SU-DHL-6 (cell line): ENCODE results near the gene USP31.

Experiments
- H2AFZ ChIP-seq: fragments of 200-600 bp; sonication (generic); 2 replicates; pipeline ENCODE4 v1.6.1; 2014; ENCODE audit warnings: low read depth, mild to moderate bottlenecking, moderate library complexity, mixed read lengths, antibody characterized with exemption, low read length; ENCODE audit not compliant: severe bottlenecking
- H3F3A ChIP-seq: fragments of 200-600 bp; shearing (Covaris generic); 2 replicates; pipeline ENCODE4 v1.6.0; 2016; ENCODE audit warnings: antibody characterized with exemption, mild to moderate bottlenecking; ENCODE audit not compliant: insufficient read depth
- H3K27ac ChIP-seq: fragments of 200-600 bp; sonication (generic); 2 replicates; pipeline ENCODE4 v1.5.1; 2016; ENCODE audit warnings: low read depth, mild to moderate bottlenecking, low read length, moderate library complexity, mixed read lengths
- H3K27me3 ChIP-seq: fragments of 200-600 bp; sonication (generic), shearing (Covaris generic); 2 replicates; pipeline ENCODE4 v1.6.0; 2014; ENCODE audit warnings: mild to moderate bottlenecking, low read length
- H3K36me3 ChIP-seq: fragments of 200-600 bp; sonication (generic); 2 replicates; pipeline ENCODE4 v1.6.1; 2014; ENCODE audit warnings: mild to moderate bottlenecking, low read length, mixed read lengths
- H3K4me2 ChIP-seq: fragments of 300-600, 200-600 bp; shearing (Covaris generic), sonication (generic); 2 replicates; pipeline ENCODE4 v1.6.0; 2014; ENCODE audit warnings: low read length, low read depth, mild to moderate bottlenecking; ENCODE audit not compliant: poor library complexity, severe bottlenecking
- H3K4me3 ChIP-seq: fragments of 200-600 bp; sonication (generic); 2 replicates; pipeline ENCODE4 v1.5.1; 2014; ENCODE audit warnings: antibody characterized with exemption, low read length, mild to moderate bottlenecking, mixed read lengths; ENCODE audit not compliant: insufficient read depth, poor library complexity, severe bottlenecking
- H3K79me2 ChIP-seq: fragments of 200-600 bp; sonication (generic); 2 replicates; pipeline ENCODE4 v1.6.1; 2014; ENCODE audit warnings: mild to moderate bottlenecking, low read length, moderate library complexity; ENCODE audit not compliant: insufficient read depth
- H3K9ac ChIP-seq: fragments of 200-600 bp; sonication (generic); 2 replicates; pipeline ENCODE4 v1.7.0; 2014; ENCODE audit warnings: mild to moderate bottlenecking, low read length
- H3K9me2 ChIP-seq: fragments of 200-600 bp; sonication (generic); replicated peaks from 2 replicates; pipeline ENCODE4 v1.6.1; 2014; ENCODE audit warnings: low read length; ENCODE audit not compliant: insufficient read depth
- H3K9me3 ChIP-seq: fragments of 200-600 bp; sonication (generic); 2 replicates; pipeline ENCODE4 v1.6.1; 2014; ENCODE audit warnings: low read length, mixed read lengths; ENCODE audit not compliant: insufficient read depth
- H4K20me1 ChIP-seq: fragments of 200-600 bp; sonication (generic); 2 replicates; pipeline ENCODE4 v1.6.1; 2014; ENCODE audit warnings: low read depth, mild to moderate bottlenecking, antibody characterized with exemption, low read length, moderate library complexity, mixed read lengths
- CTCF ChIP-seq: fragments of 200-600 bp; sonication (generic); IDR thresholded peaks from one replicate; pipeline ENCODE4 v1.5.1; 2017; ENCODE audit warnings: antibody characterized with exemption, mild to moderate bottlenecking, low read length, moderate library complexity; ENCODE audit not compliant: insufficient read depth, poor library complexity, severe bottlenecking
- EZH2phosphoT487 ChIP-seq: fragments of 200-600 bp; sonication (generic), shearing (Covaris generic); conservative IDR thresholded peaks from 2 replicates; pipeline ENCODE4 v1.6.1; 2018; ENCODE audit warnings: mild to moderate bottlenecking, antibody characterized with exemption, low read length, moderate library complexity, mixed read lengths

The USP31 gene

GRCh38 chr16:23186171-23186570 lies 36.9 kb upstream of the USP31 start:
- Histone ChIP-seq H3K9ac (no peak overlapping the region), H3K4me3 (no peak overlapping the region), H3K9me3 (no peaks in the 10 kb centered on the region), H3K9me2 (no peaks in the 10 kb centered on the region), H3K27ac (no peak overlapping the region), H4K20me1 (no peaks in the 10 kb centered on the region), H3K79me2 (no peaks in the 10 kb centered on the region), H3K4me2 (no peak overlapping the region), H3K27me3 (no peaks in the 10 kb centered on the region), H3K36me3 (no peaks in the 10 kb centered on the region), H3F3A (peaks cover 8% of the 10 kb centered on the region; the same call in 1 of the 2 replicates), H2AFZ (no peak overlapping the region)
- TF ChIP-seq CTCF, result no peak
- no peak for TF ChIP-seq EZH2phosphoT487

- H3K27ac ChIP-seq, result no peak overlapping the region
- H3K79me2 ChIP-seq, result no peaks in the 10 kb centered on the region
- no peaks in the 10 kb centered on the region for H3K36me3 ChIP-seq
- no peaks in the 10 kb centered on the region for H3K27me3 ChIP-seq
- no peaks in the 10 kb centered on the region for H3K9me2 ChIP-seq
- TF ChIP-seq EZH2phosphoT487, result no peak
- no peak for TF ChIP-seq CTCF
- no peak overlapping the region for H3K4me2 ChIP-seq
- H3K9ac ChIP-seq, result no peak overlapping the region
- H2AFZ ChIP-seq, result no peak overlapping the region
- H3F3A ChIP-seq, result peaks cover 8% of the 10 kb centered on the region; the same call in 1 of the 2 replicates
- no peak overlapping the region for H3K4me3 ChIP-seq
- no peaks in the 10 kb centered on the region for H3K9me3 ChIP-seq
- H4K20me1 ChIP-seq, result no peaks in the 10 kb centered on the region
These were observed 36.4 kb upstream of the USP31 start for GRCh38 chr16:23185656-23186055.

GRCh38 chr16:23183543-23183862 lies 34.3 kb upstream of the USP31 start:
- H4K20me1 ChIP-seq, result no peaks in the 10 kb centered on the region
- H3K27me3 ChIP-seq, result no peaks in the 10 kb centered on the region
- H3K9me2 ChIP-seq, result no peaks in the 10 kb centered on the region
- H3F3A ChIP-seq, result peaks cover 8% of the 10 kb centered on the region; the same call in 1 of the 2 replicates
- H3K36me3 ChIP-seq, result no peaks in the 10 kb centered on the region
- peak overlapping the region; percentile 42 for H3K4me2 ChIP-seq
- TF ChIP-seq EZH2phosphoT487 (no peak), CTCF (no peak)
- no peak overlapping the region for H3K4me3 ChIP-seq
- H3K79me2 ChIP-seq, result no peaks in the 10 kb centered on the region
- H3K9ac ChIP-seq, result no peak overlapping the region
- H3K9me3 ChIP-seq, result no peaks in the 10 kb centered on the region
- H2AFZ ChIP-seq, result no peak overlapping the region
- no peak overlapping the region for H3K27ac ChIP-seq
